Measurements from ENCODE around the gene DOCK2.
"Not testable (repeated sequence)": the region's sequence is repeated elsewhere in the genome, so short reads cannot be mapped to it uniquely, and the experiment has no call there.

Gene DOCK2

GRCh38 chr5:169762338-169763095, 125.4 kb downstream of the DOCK2 start:
- no peak for TF ChIP-seq CTCF (IDR thresholded peaks at IDR 0.05)
- Histone ChIP-seq H3K4me1 (no peaks in the 10 kb centered on the region), H3K27me3 (no peaks in the 10 kb centered on the region), H3K9me3 (no peaks in the 10 kb centered on the region), H3K4me3 (no peak overlapping the region), H3K27ac (no peak overlapping the region), H3K36me3 (no peaks in the 10 kb centered on the region)
- DNase-seq, result no peak
- intact Hi-C loops (cut with DNase I; ENCODE audit: low total_unique reads), result no loop called here

- Histone ChIP-seq H3K36me3 (no peaks in the 10 kb centered on the region), H3K4me3 (no peak overlapping the region), H3K27ac (no peak overlapping the region), H3K4me1 (no peaks in the 10 kb centered on the region), H3K9me3 (no peaks in the 10 kb centered on the region), H3K27me3 (no peaks in the 10 kb centered on the region)
- DNase-seq, result no peak
- intact Hi-C loops (cut with DNase I; ENCODE audit: low total_unique reads), result no loop called here
- no peak for TF ChIP-seq CTCF (IDR thresholded peaks at IDR 0.05)
Measured at GRCh38 chr5:169763376-169764017, 126.4 kb downstream of the DOCK2 start.

- H3K4me3 ChIP-seq, result no peak overlapping the region
- TF ChIP-seq CTCF (IDR thresholded peaks at IDR 0.05), result no peak
Measured at GRCh38 chr5:169764018-169764378, 126.9 kb downstream of the DOCK2 start.

GRCh38 chr5:169765176-169765996, 128.3 kb downstream of the DOCK2 start:
- H3K4me3 ChIP-seq, result no peak overlapping the region
- no peak for TF ChIP-seq CTCF (IDR thresholded peaks at IDR 0.05)
- intact Hi-C loops (cut with DNase I; ENCODE audit: low total_unique reads), result no loop called here
- no peak overlapping the region for H3K27ac ChIP-seq
- no peak for DNase-seq
- no peaks in the 10 kb centered on the region for H3K27me3 ChIP-seq
- H3K4me1 ChIP-seq, result no peaks in the 10 kb centered on the region
- no peaks in the 10 kb centered on the region for H3K36me3 ChIP-seq
- H3K9me3 ChIP-seq, result no peaks in the 10 kb centered on the region

More at GRCh38 chr5:169764018-169764378, 126.9 kb downstream of the DOCK2 start:
- DNase-seq, result no peak
- H3K27ac ChIP-seq, result no peak overlapping the region
- H3K4me1 ChIP-seq, result no peaks in the 10 kb centered on the region
- H3K36me3 ChIP-seq, result no peaks in the 10 kb centered on the region
- intact Hi-C loops (cut with DNase I; ENCODE audit: low total_unique reads), result no loop called here
- no peaks in the 10 kb centered on the region for H3K9me3 ChIP-seq
- no peaks in the 10 kb centered on the region for H3K27me3 ChIP-seq

- intact Hi-C loops (cut with DNase I; ENCODE audit: low total_unique reads); H3K27me3 ChIP-seq; DNase-seq; H3K9me3 ChIP-seq; H3K36me3 ChIP-seq; H3K27ac ChIP-seq; H3K4me1 ChIP-seq; H3K4me3 ChIP-seq: not testable (repeated sequence)
Measured at GRCh38 chr5:169766943-169767342, 129.9 kb downstream of the DOCK2 start.

- no peak for DNase-seq
- no peaks in the 10 kb centered on the region for H3K4me1 ChIP-seq
- intact Hi-C loops (cut with DNase I; ENCODE audit: low total_unique reads), result no loop called here
Measured at GRCh38 chr5:169767938-169768337, 130.9 kb downstream of the DOCK2 start.

More at GRCh38 chr5:169767938-169768337, 130.9 kb downstream of the DOCK2 start:
- H3K27ac ChIP-seq, result no peak overlapping the region
- no peaks in the 10 kb centered on the region for H3K27me3 ChIP-seq
- no peaks in the 10 kb centered on the region for H3K9me3 ChIP-seq
- no peak overlapping the region for H3K4me3 ChIP-seq
- H3K36me3 ChIP-seq, result no peaks in the 10 kb centered on the region
- no peak for TF ChIP-seq CTCF (IDR thresholded peaks at IDR 0.05)

Data from tibial artery (tissue), 4 donors.